ENCODE results near the gene GPR68.

Gene GPR68

DNA sequence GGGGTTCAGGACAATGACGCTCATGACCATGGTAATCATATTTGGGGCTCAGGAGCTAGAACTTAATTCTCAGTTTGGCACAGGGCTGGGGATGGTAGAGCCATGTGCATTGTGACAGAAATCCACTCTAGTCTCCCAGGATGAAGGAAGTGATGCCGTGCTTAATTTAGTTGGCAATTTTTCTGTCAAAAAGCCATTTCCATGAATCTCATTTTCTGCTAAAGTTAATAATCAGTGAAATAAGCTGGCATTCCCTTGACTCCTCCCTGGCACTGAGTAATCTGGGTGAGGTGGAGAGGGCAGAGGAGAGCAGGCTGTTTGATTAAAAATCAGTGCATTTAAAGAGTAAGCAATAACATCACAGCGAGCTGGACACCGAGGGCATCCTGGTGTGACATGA is 45.0 kb upstream of the GPR68 start:
- TF ChIP-seq, protein P1, sequence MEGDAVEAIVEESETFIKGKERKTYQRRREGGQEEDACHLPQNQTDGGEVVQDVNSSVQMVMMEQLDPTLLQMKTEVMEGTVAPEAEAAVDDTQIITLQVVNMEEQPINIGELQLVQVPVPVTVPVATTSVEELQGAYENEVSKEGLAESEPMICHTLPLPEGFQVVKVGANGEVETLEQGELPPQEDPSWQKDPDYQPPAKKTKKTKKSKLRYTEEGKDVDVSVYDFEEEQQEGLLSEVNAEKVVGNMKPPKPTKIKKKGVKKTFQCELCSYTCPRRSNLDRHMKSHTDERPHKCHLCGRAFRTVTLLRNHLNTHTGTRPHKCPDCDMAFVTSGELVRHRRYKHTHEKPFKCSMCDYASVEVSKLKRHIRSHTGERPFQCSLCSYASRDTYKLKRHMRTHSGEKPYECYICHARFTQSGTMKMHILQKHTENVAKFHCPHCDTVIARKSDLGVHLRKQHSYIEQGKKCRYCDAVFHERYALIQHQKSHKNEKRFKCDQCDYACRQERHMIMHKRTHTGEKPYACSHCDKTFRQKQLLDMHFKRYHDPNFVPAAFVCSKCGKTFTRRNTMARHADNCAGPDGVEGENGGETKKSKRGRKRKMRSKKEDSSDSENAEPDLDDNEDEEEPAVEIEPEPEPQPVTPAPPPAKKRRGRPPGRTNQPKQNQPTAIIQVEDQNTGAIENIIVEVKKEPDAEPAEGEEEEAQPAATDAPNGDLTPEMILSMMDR (conservative IDR thresholded peaks at IDR 0.05; ENCODE audit: low read depth, low read length) = no peak
- H3K4me3 ChIP-seq (ENCODE audit: low read length) = no peak overlapping the region
- no peak for DNase-seq (ENCODE audit: low read depth)

DNA sequence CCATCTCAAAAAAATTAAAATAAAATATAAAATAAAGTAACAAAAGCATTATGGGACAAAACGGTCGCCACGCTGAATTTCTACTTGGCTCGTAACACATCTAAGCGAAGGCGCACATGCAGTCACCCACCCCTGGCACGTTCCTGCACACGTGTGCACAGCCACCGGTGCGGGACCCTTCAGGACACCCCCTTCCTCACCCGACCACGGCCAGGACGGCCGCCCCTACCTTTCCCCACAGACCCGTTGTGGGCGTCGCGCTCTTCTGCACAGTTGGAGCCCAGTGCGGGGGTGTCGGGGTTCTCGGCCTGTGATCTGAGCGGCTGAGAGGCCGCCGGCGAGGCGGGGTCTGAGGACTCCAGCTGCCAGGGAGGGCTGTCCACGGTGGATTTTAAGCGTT is 44.4 kb upstream of the GPR68 start:
- no peak overlapping the region for H3K4me3 ChIP-seq (ENCODE audit: low read length)
- TF ChIP-seq, protein P1 (conservative IDR thresholded peaks at IDR 0.05; ENCODE audit: low read depth, low read length) = no peak
- DNase-seq (ENCODE audit: low read depth) = no peak

DNA sequence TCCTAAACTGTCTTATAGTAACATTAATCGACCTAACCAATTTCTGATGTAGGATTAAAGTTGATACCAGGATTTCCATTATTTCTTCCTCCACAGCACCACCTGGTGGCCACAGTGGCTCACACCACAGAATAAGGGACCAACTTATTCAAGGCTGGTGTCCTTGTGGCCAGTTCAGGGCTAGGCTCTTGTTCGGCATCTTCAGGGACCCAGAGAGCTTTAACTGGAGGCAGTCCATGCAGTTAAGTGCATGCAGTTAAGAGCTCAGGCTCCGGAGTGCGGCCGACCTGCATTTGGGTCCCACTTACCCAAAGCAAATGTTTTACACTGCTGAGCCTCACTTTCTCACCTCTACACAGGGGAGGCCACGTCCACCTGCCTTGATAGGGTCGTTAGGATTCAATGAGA is 42.0 kb upstream of the GPR68 start:
- DNase-seq (ENCODE audit: low read depth) = no peak
- H3K4me3 ChIP-seq (ENCODE audit: low read length) = no peak overlapping the region
- TF ChIP-seq, protein P1 (conservative IDR thresholded peaks at IDR 0.05; ENCODE audit: low read depth, low read length) = peak; percentile 84

DNA sequence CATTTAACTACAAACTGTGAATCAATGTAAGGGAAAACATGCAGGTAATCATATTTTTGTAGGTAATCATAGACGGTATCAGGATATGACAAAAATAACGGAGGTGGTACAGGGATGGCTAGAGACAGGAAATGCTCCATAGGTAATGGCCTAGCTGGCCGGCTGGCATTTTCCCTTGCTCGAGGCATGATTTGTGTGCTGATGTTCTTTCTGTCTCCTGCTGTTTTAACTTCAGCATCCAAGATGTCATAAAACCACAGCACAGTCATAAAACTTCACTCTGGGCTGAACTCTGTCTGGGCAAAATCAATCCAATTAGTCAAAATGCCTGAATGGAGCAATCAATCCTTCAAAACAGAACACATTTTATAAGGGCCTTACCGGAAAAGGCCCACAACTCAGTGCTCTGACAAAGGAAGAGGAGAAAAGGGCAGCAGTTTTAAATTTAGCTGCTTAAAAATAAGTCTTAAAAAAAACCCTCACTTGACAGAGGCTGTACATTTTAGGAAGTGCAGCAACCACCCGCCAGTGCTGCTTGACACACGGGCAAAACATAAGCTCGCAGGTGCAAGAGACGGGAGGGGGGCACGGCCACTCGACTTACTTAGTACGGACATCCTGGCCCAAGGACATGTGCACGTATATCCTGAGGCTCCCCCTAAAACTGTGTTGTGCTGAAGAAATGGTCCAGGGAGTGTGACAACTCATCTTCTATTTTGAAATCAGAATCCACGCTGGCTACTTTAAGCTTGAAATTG is 40.5 kb upstream of the GPR68 start:
- TF ChIP-seq, protein P1 (conservative IDR thresholded peaks at IDR 0.05; ENCODE audit: low read depth, low read length) = no peak
- no peak overlapping the region for H3K4me3 ChIP-seq (ENCODE audit: low read length)
- DNase-seq (ENCODE audit: low read depth) = no peak

DNA sequence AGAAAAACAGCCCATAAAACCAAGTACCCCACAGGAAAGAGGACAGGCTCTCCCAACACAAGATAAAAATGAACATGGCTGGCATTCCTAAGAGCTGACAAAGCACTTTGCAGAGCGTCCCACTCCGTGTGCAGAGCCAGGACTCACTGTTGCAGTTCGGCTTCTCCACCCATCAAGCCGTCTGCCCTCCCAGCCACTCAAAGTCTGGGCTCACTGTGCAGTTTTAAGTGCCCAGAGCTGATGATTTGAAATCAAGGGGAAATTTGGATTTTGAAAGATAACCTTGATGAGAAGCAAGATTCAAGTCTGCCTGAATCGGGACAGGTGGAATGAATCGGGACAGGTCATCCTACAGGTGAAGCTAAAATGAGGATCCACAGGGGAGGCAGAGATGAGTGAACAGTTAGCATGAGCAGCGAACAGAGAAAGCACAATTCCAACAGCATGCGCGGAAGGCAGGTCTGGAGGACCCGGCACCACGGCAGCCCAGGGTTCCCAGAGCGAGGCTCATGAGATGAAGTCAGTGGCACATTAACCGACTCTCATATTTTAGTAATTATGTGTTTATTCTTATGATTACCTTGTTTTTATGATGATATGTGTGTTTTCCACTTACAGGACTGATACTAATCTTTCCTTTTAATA is 39.8 kb upstream of the GPR68 start:
- DNase-seq (ENCODE audit: low read depth) = no peak
- H3K4me3 ChIP-seq (ENCODE audit: low read length) = no peak overlapping the region
- TF ChIP-seq, protein P1 (conservative IDR thresholded peaks at IDR 0.05; ENCODE audit: low read depth, low read length) = no peak

DNA sequence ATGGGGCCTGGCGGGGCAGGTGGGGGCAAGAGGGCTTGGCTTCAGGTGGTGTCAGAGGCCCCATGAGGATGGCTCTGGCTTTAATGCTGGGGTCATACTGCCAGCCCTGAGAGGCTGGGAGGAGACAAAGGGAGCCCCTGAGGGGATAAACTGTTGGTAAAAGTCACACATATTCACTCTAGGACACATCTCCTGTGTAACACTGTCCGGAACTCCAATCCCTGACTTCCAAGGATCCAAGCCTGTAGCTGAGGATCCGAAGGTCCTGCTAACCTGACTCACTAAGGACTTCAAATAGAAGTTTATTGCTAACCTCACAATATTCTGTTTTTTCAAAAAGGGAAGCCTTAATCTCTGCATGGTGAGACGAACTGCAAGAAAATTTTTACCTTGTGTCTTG is 39.2 kb upstream of the GPR68 start:
- no peak for DNase-seq (ENCODE audit: low read depth)
- TF ChIP-seq, protein P1 (conservative IDR thresholded peaks at IDR 0.05; ENCODE audit: low read depth, low read length) = no peak
- H3K4me3 ChIP-seq (ENCODE audit: low read length) = no peak overlapping the region
